Measurements from ENCODE around the gene RPTOR. TPM values are rescaled to one million over a fixed set of nuclear protein-coding genes. Genes with fewer than 3 reads are reported as not detected.

Gene RPTOR
- total and polyA plus RNA-seq, 4 donors = 12.4 to 46.1 (median 29.7) TPM

DNA sequence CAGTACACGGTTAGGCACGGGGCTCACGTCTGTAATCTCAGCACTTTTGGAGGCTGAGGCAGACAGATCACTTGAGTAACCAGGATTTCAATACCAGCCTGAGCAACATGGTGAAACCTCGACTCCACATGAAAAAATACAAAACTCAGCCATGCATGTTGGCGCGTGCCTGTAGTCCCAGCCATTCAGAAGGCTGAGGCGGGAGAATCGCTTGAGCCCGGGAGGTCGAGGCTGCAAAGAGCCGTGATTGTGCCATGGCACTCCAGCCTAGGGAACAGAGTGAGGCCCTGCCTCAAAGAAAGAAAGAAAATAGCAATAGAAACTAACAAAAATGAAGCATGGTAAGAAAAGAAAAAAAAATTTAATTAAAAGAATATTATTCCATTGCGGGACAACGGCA lies 319.0 kb downstream of the RPTOR start:
- Histone ChIP-seq H3K4me1 (ENCODE audit: control insufficient read depth in 5 of 5, insufficient read depth in 5 of 5, low read length in 5 of 5) (peaks cover 3 to 23% (median 11%) of the 10 kb centered on the region in 5 donors), H3K27ac (ENCODE audit: low read depth in 1 of 2, low read length in 1 of 2) (no peak overlapping the region), H3K36me3 (ENCODE audit: control insufficient read depth in 4 of 4, insufficient read depth in 4 of 4, low read length in 4 of 4) (peaks cover 0 to 7% (median 6%) of the 10 kb centered on the region in 4 donors), H3K9me3 (ENCODE audit: control insufficient read depth in 4 of 4, insufficient read depth in 3 of 4, low read length in 3 of 4) (peaks cover 0 to 2% (median 0%) of the 10 kb centered on the region in 4 donors), H3K4me3 (no peak overlapping the region), H3K27me3 (ENCODE audit: control insufficient read depth in 3 of 3, insufficient read depth in 3 of 3, low read length in 2 of 3) (no peaks in the 10 kb centered on the region), H3K9ac (ENCODE audit: insufficient read depth in 1 of 2, low read length in 2 of 2) (no peak overlapping the region)
- TF ChIP-seq CTCF (IDR thresholded peaks at IDR 0.05; ENCODE audit: control extremely low read depth, extremely low read depth) = no peak
- no peak for DNase-seq
- 98% methylated on average over 13 of the region's 13 CpGs for WGBS, 2 donors
- ATAC-seq (ENCODE audit: insufficient read depth, low FRiP score) = no peak

- Histone ChIP-seq H3K4me3 (no peak overlapping the region), H3K9ac (ENCODE audit: insufficient read depth in 1 of 2, low read length in 2 of 2) (no peak overlapping the region), H3K4me1 (ENCODE audit: control insufficient read depth in 5 of 5, insufficient read depth in 5 of 5, low read length in 5 of 5) (peaks cover 0 to 11% (median under 1%) of the 10 kb centered on the region in 5 donors), H3K27me3 (ENCODE audit: control insufficient read depth in 3 of 3, insufficient read depth in 3 of 3, low read length in 2 of 3) (no peaks in the 10 kb centered on the region), H3K9me3 (ENCODE audit: control insufficient read depth in 4 of 4, insufficient read depth in 3 of 4, low read length in 3 of 4) (peaks cover 0 to 2% (median 0%) of the 10 kb centered on the region in 4 donors), H3K36me3 (ENCODE audit: control insufficient read depth in 4 of 4, insufficient read depth in 4 of 4, low read length in 4 of 4) (peaks cover 0 to 7% (median 6%) of the 10 kb centered on the region in 4 donors), H3K27ac (ENCODE audit: low read depth in 1 of 2, low read length in 1 of 2) (no peak overlapping the region)
- ATAC-seq (ENCODE audit: insufficient read depth, low FRiP score) (no peak), DNase-seq (no peak)
- no peak for TF ChIP-seq CTCF (IDR thresholded peaks at IDR 0.05; ENCODE audit: control extremely low read depth, extremely low read depth)
- WGBS, 2 donors = 99% methylated on average over 6 of the region's 6 CpGs
Observed at GRCh38 chr17:80864751-80865150, 320.1 kb downstream of the RPTOR start.

DNA sequence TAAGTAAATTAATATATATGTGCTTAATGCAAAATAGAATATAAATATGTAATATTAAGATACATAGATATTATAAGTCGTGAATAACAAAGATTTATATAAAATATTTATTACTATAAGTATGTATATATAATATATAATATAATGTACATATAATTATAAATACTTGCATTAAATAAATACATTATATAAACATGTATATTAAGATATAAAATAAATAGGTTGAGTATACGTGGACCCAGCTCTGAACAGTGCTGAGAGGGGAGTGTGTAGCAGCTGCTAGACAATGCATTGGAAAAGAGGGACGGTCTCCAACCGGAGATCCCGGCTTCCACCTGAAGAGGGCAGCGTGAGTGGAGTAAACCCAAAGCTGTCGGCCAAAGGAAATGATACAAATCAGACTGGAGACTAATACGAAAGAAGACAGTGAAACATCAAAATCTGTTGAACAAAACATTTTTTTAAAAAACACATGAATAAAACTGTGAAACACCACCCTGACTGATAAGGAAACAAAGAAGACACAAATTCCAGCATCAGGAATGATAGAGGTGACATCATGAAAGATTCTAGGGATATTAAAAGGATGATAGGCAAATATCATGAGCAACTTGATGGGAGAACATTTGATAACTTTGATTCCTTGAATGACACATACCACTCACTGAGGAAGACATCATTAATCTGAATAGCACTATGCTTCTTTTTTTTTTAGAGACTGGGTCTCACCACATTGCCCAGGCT lies 321.6 kb downstream of the RPTOR start:
- H3K4me3 ChIP-seq = no peak overlapping the region
- no peaks in the 10 kb centered on the region for H3K27me3 ChIP-seq (ENCODE audit: control insufficient read depth in 3 of 3, insufficient read depth in 3 of 3, low read length in 2 of 3)
- 17% methylated on average over 8 of the region's 8 CpGs for WGBS, 2 donors
- H3K4me1 ChIP-seq (ENCODE audit: control insufficient read depth in 5 of 5, insufficient read depth in 5 of 5, low read length in 5 of 5) = no peaks in the 10 kb centered on the region
- peak; percentile 39 for TF ChIP-seq CTCF (IDR thresholded peaks at IDR 0.05; ENCODE audit: control extremely low read depth, extremely low read depth)
- peaks cover 0 to 2% (median 0%) of the 10 kb centered on the region in 4 donors for H3K9me3 ChIP-seq (ENCODE audit: control insufficient read depth in 4 of 4, insufficient read depth in 3 of 4, low read length in 3 of 4)
- peak; percentile 72 for ATAC-seq (ENCODE audit: insufficient read depth, low FRiP score)
- peaks cover 0 to 6% (median 3%) of the 10 kb centered on the region in 4 donors for H3K36me3 ChIP-seq (ENCODE audit: control insufficient read depth in 4 of 4, insufficient read depth in 4 of 4, low read length in 4 of 4)
- DNase-seq = peak; percentile 74 to 81 (median 79)
- H3K27ac ChIP-seq (ENCODE audit: low read depth in 1 of 2, low read length in 1 of 2) = no peak overlapping the region
- H3K9ac ChIP-seq (ENCODE audit: insufficient read depth in 1 of 2, low read length in 2 of 2) = no peak overlapping the region

Data from lung (tissue), 12 donors.